ENCODE measurements around the gene KLHL30.
A peak's percentile ranks its signal among the peaks of the same experiment; 100 is the strongest.
"Not testable (repeated sequence)": the region's sequence is repeated elsewhere in the genome, so short reads cannot be mapped to it uniquely, and the experiment has no call there.

The KLHL30 gene

DNA sequence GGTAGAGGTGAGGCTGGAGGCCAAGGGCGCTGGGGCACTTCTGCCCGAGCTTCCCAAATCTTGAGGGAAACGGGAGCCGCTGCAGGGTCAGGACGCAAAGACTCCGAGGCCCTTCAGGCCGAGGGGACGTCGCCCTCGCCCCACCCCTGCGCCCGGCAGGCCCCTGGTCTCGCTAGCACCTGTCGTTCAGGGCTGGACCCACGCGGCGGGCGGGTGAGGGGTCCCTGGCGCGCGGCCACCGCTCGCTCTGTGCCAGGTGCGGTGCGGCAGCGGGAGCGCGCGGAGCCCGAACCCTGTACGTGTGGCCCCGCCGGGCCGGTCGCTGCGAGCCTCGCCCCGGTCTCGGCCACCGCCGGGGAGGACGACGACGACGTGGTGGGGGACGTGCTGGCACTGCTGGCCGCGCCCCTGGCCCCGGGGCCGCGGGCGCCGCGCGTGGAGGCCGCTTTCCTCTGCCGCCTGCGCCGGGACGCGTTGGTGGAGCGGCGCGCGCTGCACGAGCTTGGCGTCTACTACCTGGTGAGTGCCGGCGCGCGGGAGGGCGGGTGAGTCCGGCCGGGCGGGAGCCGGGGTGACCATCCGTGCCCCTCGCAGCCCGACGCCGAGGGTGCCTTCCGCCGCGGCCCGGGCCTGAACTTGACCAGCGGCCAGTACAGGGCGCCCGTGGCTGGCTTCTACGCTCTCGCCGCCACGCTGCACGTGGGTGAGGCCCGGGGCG, 25.2 kb downstream of the KLHL30 start:
- peak; percentile 10 for DNase-seq

DNA sequence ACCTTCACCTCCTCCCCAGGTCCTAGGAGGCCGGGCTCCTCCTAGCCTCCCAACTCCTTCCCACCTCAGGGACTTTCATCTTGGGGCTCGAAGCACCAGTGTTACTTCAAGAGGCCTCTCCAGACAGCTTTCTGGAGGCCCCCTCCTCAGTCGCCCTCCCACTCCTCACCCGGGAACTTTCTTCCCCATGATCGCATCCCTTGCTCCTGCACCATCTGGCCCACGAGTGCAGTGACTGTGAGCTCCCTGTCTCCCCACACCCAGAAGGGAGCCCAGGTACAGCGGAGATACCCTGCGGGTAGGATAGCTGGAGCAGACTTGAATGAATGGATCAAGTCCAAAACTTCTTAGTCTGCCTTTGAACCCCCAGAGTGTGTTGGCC, 26.4 kb downstream of the KLHL30 start:
- no peak for DNase-seq

DNA sequence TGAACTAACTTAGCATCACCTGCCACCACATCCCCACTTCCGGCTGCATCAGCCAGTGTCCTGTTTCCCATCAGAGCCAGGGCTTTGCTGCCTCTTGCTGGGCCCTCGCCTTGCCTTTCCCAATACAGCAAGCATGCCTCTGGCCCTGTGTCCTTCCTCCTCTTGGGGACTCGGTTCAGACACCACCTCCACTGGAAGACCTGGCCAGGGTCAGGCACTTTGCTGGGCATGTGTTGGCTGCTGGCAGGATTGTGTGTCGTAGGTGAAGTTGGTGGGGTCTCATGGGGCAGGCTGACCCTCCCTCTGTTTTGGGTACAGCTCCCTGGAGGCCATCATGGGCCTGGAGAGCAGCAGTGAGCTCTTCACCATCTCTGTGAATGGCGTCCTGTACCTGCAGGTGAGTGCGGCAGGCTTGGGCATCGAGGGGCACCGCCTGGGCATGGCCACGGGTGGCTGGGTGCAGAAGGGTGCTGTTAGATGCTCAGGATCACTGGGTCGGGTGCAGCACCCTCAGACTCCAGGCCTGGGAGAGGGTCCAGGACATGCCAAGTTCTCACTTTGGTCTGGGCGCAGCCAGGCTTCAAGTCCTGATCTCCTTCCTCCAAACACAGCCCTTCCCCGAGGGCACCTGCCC, 26.9 kb downstream of the KLHL30 start:
- no peak for DNase-seq

DNA sequence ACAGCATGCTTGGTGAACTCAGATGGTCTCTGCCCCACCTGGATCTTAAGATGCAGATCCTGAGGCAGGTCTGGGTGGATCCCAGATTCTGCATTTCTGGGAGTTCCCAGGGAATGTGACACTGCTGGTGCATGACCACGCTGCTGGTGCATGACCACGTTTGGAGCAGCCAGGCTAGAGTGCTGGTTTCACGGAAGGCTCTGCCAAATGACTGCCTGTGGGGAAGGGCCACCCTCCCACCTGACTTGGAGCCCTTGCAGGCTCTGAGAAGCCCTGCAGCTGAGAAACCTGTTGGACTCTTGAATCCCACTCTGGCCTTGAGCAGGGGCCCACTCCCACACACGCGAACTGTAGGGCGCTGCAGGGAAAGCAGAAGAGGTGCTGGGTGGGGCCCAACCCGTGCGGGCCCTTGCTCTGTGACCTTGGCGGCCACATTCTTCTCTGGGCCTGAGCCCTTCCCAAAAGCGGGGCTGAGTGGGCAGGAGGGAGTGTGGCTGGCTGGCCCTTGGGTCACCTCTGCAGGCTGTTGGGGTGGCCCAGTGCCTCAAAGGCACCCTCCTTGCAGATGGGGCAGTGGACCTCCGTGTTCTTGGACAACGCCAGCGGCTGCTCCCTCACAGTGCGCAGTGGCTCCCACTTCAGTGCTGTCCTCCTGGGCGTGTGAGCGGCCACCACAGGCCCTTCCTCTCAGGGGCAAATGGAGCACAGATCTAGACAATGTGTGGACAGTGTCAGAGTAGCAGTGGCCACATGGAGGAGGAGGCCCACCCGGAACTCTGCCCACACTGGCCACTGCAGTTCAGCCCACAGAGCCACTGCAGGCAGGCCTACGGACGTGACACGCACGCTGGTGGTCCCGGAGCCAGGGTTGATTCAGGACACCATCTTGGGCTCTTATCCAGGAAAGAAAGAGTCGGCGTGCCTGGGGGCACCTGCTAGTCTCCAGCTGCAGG, 28.2 kb downstream of the KLHL30 start:
- no peak for DNase-seq

DNA sequence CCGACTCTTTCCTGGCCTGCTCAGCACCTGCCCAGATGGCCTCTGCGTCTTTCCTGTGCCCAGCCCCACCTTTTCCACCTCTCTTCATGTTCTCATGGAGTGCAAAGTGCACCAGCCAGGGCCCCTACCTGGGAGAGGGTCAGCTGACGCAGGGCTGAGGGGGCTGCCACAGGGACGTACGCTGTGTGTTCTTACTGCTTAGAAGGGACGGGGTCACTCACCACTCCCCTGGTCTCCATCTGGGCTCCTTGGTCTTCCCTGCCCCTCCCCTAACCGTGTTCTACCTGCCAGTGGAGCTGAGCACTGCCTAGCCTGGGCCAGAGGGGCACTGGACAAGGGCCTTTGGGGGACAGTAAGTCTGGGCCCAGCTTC, 28.9 kb downstream of the KLHL30 start:
- DNase-seq = no peak

DNA sequence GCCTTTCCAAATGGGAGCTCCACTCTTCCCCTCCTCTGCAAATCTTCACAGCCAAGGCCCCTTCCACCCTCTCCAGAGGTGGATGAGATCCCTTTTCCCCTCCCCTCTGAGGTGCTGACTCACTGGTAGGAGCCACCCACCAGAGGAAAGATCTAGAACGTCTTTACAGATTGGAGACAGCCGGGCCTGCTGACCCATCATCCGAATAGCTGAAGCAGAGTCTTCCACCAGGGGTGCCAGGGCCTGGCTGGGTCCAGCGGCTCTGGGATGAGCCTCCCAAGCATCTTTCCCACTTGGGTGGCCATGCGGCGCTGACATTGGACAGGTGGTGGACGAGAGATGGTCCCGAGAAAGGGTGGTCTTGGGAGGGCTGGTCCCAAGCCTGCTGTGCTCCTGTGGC, 29.3 kb downstream of the KLHL30 start:
- no peak for DNase-seq

DNA sequence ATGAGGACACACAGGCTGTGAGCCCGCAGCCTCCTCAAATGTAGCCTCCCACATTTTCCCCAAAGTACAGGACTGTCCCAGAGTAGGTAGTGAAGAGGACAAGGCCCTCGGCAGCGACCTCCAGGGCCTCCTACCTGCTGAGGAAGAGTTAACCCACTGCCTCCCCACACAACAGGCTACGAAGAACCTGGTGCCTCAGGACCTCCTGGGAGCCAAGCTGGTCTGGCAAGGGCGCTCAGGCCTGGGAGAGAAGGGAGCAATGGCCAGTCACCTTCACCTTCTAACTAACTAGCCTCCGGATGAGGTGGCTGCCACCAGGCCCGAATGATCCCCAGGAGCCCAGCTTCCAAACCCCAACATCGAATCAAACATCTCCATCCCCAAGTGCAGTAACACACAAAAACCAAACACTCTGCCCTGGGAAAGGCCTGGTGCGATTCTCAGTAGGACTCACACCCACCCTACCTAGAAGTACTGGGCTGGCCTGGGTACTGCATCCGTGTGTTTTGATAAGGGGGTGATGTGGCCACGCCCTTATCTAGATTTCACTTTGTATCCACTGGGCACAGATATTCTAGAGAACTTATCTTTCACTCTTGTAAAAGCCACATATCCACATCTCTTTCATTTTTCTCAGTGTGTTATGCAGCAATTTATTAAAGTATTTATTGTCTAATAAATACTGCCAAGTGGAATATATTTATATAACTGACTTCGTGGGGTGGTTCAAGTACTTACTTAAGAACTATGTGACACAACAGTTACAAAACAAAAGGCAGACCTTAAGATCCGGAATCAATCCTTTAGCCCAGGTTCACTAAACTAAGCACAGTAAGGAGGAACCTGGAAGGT, 30.0 kb downstream of the KLHL30 start:
- no peak for DNase-seq

DNA sequence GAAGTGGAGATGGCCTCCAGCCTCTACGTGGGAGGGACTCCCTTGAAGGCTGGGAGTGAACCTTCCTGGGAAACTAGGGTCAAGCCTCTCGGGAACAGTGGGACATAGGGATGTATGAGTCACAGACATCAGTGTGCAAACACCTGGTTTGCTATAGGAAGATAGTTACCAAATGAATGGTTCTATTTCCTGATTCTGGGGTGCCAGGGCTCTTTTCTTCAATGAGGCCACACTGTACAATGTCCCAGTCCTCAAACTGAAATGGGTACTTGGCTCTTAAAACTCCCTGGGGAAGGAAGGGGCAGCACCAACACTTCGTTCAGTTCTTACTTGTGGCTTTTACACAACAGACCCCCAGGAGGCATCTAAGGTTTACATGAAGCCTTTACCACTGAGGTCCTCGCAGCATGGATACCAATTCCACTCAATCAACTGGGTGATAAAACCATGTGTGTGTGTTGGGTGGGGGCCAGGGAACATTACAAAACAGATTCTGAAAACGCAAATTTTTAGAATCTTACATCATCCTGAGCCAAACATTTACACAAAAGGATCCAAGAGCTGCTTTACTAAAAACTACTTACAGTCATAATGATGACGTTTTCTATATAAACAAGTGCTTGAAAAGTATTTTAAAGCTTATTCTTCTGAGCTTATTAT, 30.7 kb downstream of the KLHL30 start:
- no peak for DNase-seq

DNA sequence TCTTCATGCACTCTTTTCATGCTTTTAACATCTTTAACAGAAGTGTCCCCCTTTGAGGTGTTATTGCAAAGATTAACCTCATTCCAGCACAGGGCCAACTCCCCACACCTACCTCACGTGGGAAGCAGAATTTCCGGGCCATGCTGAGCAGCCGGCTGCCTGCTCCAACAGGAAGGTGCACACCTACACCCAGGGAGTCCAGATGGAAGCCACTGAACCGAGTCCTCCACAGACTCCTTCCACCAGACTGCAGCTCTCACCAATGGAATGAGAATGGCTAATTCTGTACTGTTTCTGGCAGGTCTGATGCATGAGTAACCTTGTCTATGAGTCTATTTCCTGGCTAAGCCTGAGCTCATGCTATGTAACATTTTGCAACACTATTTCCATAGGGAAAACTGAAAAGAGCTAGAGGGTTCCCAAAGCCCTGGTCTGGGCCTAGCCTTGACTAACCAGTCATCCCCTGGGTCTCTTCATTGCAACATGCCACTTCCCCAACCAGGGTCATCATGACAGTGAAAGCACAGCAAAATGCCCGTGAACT, 31.3 kb downstream of the KLHL30 start:
- no peak for DNase-seq

DNA sequence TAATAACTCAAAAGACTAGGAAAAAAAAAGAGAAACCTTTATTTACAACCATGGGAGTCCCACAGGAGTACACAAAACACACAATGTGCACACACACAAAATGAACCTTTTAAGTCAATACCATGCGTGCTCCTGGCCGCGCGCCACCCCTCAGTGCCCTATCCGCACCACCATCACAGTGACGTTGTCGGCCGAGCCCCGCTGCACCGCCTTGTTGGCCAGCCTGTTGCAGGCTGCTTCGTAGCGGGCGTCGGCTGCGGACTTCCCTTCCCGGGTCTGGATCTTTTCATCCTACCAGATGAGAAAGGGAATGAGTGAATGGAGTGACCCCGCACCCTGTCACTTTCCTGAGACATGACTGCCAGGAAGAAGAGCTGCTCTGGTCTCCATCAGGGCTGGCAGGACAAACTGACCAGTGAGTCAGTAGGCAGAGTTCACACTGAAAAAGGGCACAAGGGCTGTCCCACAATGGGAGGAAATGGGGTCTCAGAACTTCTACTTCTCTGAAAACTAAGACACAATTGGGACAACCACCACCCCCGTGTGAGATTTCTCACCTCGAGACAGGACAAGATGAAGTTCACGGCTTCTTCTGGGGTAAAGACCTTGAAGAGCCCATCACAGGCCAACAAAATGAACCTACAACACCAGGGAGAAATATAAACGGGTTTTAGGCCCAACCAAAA, 32.1 kb downstream of the KLHL30 start:
- DNase-seq = no peak

DNA sequence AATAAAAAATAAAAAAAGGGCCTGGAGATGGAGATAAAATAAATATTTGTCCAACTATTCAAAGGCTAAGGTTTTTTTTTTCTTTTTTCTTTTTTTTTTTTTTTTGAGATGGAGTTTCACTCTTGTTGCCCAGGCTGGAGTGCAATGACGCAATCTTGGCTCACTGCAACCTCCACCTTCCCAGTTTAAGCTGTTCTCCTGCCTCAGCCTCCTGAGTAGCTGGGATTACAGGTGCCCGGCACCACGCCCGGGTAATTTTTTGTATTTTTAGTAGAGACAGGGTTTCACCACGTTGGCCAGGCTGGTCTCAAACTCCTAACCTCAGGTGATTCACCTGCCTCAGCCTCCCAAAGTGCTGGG, 32.6 kb downstream of the KLHL30 start:
- DNase-seq = not testable (repeated sequence)

DNA sequence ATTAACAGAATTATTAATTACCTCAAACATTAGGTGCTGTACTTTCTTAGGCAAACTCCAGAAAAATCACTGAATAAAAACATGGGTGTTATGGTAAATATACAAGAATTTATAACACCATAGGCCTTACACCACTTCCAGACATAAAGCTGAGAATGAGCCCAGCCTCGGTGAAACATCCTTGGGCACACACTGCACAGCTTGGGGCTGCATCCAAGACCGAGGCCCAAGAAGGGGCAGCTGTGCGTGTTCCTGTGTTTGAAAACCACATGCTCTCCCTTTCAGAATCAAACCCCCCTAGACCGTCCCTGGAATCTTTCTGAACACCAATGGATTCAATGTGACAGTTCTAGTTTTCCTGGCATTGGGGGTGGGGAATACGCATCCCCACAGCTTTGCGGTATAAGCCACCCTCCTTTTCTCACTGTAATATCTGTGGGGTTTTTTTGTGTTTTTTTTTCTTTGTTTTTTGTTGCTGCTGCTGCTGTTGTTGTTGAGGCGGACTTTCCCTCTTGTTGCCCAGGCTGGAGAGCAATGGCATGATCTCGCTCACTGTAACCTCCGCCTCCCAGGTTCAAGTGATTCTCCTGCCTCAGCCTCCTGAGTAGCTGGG, 33.2 kb downstream of the KLHL30 start:
- DNase-seq = no peak

DNA sequence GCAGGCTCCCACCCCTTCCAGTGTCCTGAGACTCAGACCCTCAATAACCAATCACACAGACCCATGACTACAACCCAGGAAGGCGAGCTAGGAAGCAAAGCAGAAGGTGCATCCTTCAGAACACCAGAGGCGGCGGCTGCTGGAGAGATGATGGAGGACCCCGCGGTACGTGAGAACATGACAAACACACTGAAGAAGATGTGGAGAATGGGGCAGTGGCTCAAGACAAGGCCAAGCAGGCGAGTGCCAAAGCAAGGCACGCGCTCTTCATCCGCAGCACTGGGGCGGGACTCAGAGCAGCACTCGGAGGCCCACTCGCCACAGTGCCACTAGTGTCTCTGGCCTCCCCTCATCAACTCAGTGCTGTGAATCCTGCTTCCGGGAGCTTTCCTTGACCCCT, 34.0 kb downstream of the KLHL30 start:
- no peak for DNase-seq

DNA sequence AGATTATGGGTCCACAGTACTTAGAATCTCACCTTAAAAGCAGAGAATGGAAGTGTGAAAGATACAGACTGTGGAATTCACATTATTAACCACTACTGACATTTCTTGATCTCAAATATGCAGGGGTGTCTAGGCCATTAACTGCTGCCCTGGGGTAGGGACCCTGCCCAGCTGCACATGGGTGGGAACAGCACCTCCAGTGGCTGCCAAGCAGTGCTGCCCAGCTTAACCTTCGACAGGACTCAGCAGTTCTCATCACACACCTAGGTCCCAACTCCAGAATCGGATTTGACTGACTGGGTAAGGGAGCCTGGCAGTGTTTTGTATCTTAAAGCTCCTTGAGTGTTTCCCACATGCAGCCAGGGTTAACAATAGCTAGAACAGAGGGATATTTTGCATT, 35.2 kb downstream of the KLHL30 start:
- DNase-seq = no peak

DNA sequence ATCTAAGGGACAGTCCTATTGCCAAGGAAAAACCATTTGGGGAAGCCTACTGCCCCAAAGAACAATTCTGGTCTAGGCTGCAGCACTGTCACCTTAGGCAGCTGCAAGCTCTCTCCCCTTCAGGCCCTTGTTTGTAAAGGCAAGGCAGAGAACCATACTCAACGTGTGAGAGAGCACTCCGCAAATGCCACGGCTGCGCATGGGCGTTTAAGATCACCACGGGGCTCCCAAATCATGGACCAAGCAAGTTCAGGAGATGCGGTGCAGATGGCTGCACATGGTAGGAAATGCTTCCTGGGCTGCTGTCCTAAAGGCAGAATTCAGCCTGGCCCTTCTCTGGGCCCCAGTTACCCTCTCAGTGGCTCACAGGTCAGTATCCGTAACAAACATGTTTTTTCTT, 35.8 kb downstream of the KLHL30 start:
- no peak for DNase-seq

DNA sequence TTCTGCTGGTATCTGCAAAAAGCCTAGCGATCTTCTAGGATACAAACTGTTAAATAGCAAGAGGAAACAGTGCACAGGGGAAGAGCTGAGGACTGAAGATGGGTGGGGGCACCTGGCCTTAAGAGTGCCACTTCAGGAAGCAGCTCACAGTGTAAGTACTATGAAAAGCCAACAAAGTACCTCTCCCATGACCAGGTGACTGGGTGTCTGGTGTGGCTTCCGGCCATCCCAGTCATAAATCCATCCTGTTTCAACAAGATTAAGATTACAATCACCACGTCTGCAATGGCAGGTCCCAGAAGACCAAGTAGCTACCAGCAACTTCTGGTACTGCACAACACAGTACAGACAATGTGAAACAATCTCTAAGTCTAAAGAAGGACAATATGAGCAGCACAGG, 36.2 kb downstream of the KLHL30 start:
- no peak for DNase-seq

DNA sequence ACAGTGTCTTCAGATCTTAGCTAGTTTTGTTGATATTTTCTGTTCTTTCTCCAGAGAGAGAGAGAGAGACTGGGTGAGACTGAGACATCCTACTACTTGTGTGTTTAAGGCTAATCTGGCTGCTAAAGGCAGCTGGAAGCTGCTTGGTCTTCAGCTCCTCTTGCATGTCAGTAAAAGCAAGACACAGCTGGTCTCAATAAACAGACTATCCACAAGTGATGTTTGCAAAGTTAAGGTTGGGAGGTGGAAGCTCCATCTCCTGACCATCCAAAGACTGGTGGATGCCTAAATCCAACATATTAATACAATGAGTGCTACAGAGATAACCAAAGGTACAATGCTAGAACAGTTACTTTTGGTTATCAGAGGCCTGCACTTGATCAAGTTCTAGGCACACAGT, 38.1 kb downstream of the KLHL30 start:
- DNase-seq = no peak

DNA sequence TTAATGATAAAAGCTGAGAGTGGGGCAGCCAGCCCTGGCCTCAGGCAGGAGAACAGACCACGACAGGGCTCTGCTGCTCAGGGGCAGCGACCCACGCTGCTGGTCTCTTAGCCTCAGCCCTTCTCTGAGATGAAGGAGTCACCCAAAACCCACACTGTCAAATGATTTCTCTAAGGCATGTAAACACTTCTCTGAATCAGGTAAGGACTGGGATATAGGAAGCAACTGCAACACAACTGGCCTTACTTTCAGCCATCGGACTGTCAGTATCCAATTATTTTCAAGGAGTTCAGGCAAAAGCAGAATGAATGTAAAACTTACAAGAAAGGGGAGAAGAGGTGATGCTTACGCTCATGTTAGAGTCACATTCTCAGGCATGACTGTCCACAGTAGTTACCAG, 42.1 kb downstream of the KLHL30 start:
- DNase-seq = no peak

DNA sequence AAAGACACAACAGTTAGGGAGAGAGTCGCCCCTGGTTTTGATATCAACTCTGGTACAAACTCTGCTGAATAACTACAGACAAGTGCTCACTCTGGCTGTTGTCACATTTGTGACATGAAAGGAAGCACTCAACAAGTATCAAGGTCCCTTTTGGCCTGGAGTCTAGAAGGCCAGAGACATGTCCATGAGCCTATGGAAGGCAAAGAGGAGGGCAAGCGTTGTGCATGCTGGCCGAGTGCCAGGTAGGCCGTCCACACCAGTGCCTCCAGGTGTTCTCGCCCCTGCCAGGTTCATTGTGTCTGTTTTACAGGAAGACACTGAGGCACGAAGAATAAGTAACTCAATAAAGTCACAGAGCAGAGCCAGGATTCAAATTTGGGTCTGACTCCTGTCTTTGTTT, 43.9 kb downstream of the KLHL30 start:
- DNase-seq = no peak

DNA sequence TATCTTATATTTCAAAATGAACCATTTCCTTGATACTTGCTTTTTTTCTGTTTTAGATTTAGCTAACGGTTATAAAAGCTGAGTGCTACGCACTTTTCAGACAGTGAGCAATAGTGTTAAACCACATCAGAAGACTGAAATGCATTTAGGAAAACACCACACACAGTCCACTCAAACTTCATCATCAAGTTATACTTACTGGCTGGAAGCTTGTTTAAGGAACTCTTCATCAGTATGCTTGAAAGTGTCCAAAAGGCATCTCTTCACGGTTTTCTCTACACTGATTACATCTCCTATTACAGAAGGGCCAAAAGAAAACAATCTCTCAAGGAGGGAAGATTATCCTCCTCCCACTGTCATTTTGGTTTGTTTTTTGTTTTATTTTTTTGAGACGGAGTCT, 45.4 kb downstream of the KLHL30 start:
- DNase-seq = no peak
